ENCODE measurements around the gene AKR1E2. TPM values are rescaled to one million over a fixed set of nuclear protein-coding genes. Genes with fewer than 3 reads are reported as not detected.

The AKR1E2 gene
- total and polyA plus RNA-seq, 9 of the 15 experiments (the other 6 are each of a cell fraction or from before 2014, with no cell fraction given) = 4.2 to 16.6 (median 9.8) TPM

GRCh38 chr10:4824791-4825310 is 1.2 kb upstream of the AKR1E2 start:
- Histone ChIP-seq H3K4me2 (ENCODE audit: insufficient read depth, low read length) (no peak overlapping the region), H2AFZ (ENCODE audit: low read depth, low read length) (no peak overlapping the region), H3K27ac (ENCODE audit: extremely low read depth, low read depth, low read length) (no peak overlapping the region), H3K9ac (ENCODE audit: insufficient read depth in 1 of 2, low read depth in 2 of 2, low read length in 2 of 2) (no peak overlapping the region), H3K9me1 (ENCODE audit: control insufficient read depth, insufficient read depth, low read length) (no peaks in the 10 kb centered on the region), H3K36me3 (ENCODE audit: control insufficient read depth, insufficient read depth, low read length) (no peaks in the 10 kb centered on the region), H3K79me2 (ENCODE audit: control insufficient read depth, insufficient read depth, low read length) (peaks cover 36% of the 10 kb centered on the region), H3K4me1 (replicated peaks in 1 of 2; ENCODE audit: control insufficient read depth in 2 of 2, insufficient read depth in 2 of 2, low read length in 2 of 2) (peaks cover 24 to 36% of the 10 kb centered on the region in 2 experiments), H3K4me3 (no peak overlapping the region), H4K20me1 (replicated peaks; ENCODE audit: control insufficient read depth, insufficient read depth, low read length) (no peaks in the 10 kb centered on the region), H3K9me3 (replicated peaks; ENCODE audit: control insufficient read depth, insufficient read depth, low read depth, low read length) (peaks cover 8% of the 10 kb centered on the region), H3K27me3 (ENCODE audit: control insufficient read depth in 2 of 2, insufficient read depth in 2 of 2, low read length in 2 of 2) (no peaks in the 10 kb centered on the region)
- DNase-seq (ENCODE audit: extremely low read depth in 1 of 4, low spot score in 3 of 4) (no peak), ATAC-seq (no peak), FAIRE-seq (no peak)
- POLR2A ChIA-PET = interaction anchor here (0.6 kb wide), 1 partner anchor 370 kb away, joined by 4 read pairs; no protein-coding TSS in a partner anchor
- in situ Hi-C loops (cut with MboI) = loop anchor here (10.0 kb wide), 1 partner anchor 800 kb away; no protein-coding TSS in a partner anchor
- BruUV-seq (replicated peaks) = no TSS peak
- 92% methylated on average over 4 of the region's 5 CpGs for whole genome bisulfite sequencing (ENCODE audit: insufficient coverage, low coverage, missing lambda C conversion rate)
- CTCF ChIA-PET (ENCODE audit: low intra/inter-chr PET ratio) = no interaction called here
- intact Hi-C loops (cut with micrococcal nuclease) = no loop called here
- TF ChIP-seq PHF20 (IDR thresholded peaks at IDR 0.05; ENCODE audit: partially characterized antibody) = no peak
- no peak for TF ChIP-seq LCOR (CRISPR knock-in tag; IDR thresholded peaks at IDR 0.05)
- TF ChIP-seq, protein P1, sequence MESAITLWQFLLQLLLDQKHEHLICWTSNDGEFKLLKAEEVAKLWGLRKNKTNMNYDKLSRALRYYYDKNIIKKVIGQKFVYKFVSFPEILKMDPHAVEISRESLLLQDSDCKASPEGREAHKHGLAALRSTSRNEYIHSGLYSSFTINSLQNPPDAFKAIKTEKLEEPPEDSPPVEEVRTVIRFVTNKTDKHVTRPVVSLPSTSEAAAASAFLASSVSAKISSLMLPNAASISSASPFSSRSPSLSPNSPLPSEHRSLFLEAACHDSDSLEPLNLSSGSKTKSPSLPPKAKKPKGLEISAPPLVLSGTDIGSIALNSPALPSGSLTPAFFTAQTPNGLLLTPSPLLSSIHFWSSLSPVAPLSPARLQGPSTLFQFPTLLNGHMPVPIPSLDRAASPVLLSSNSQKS (CRISPR knock-in tag; IDR thresholded peaks at IDR 0.05) = no peak
- no peak for TF ChIP-seq ZNF696 (CRISPR knock-in tag; conservative IDR thresholded peaks at IDR 0.05)
